Lower lobe of right lung (tissue), 2 donors: ENCODE measurements around the gene TMEM238. TPM values are rescaled to one million over a fixed set of nuclear protein-coding genes. Genes with fewer than 3 reads are reported as not detected.

Experiments
- ATAC-seq, 2 donors: fragments of 200-7000 bp; cut with Tn5 transposase; one replicate each; pipeline ENCODE4 v1.9.1; 2020 to 2022; ENCODE audit warnings: mild to moderate bottlenecking in 2 of 2, moderate library complexity in 2 of 2
- DNase-seq: peaks from one replicate; pipeline ENCODE4 v3.0.0-alpha.2; 2020
- H3K27ac ChIP-seq: fragments of 200-600 bp; one replicate; pipeline ENCODE4 v1.8.0; 2022
- H3K27me3 ChIP-seq: fragments of 200-600 bp; one replicate; pipeline ENCODE4 v1.8.0; 2022; ENCODE audit warnings: low read depth
- H3K36me3 ChIP-seq: fragments of 200-600 bp; one replicate; pipeline ENCODE4 v1.8.0; 2022; ENCODE audit warnings: mild to moderate bottlenecking
- H3K4me1 ChIP-seq: fragments of 200-600 bp; one replicate; pipeline ENCODE4 v1.8.0; 2022
- H3K4me3 ChIP-seq: fragments of 200-600 bp; one replicate; pipeline ENCODE4 v1.8.0; 2022; ENCODE audit warnings: mild to moderate bottlenecking
- H3K9me3 ChIP-seq: fragments of 200-600 bp; one replicate; pipeline ENCODE4 v1.8.0; 2022
- CTCF ChIP-seq: fragments of 200-600 bp; IDR thresholded peaks from one replicate; pipeline ENCODE4 v1.8.0; 2022; ENCODE audit warnings: antibody characterized with exemption, mild to moderate bottlenecking
- intact Hi-C: fragments of 100-400 bp; cut with DNase I; formaldehyde crosslinking; loops from one replicate; pipeline ENCODE4 v1.11.0; 2022
- total RNA-seq: library from RNA; stranded (reverse); fragmentation: NEBNext Ultra II Directional; extraction: Animal tissue kit (Norgen Biotek cat#: 25700); gene quantifications from one replicate; pipeline ENCODE4 v1.2.1, GENCODE V29; 2021
- donor health status: DM: no; HTN: yes; CAD: no; lungs with severe emphysema.

The TMEM238 gene
- total RNA-seq, 1 donor from 2014 or later = 16.4 TPM

DNA sequence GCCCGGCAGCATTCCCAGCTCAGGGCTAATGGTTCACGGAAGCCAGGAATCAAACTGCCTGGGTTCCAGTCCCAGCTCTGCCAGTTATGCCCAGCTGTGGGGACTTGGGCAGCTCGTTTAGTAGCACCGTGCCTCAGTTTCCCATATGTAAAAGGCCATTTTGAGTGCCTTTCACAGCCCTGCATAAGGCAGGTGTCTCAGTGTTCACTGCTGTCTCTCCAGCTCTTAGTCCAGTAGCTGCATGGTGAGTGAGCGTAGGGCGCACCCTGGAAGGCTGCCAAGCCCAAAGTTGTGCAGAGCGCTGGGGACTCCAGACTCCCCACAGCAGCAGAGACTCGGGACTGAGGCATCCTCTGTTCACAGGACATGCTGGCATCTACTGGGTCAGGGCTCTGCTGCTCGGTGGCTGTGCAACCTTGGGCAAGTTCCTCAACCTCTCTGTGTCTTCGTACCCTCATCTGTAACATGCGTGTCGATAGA lies 7.1 kb upstream of the TMEM238 start:
- H3K4me3 ChIP-seq = no peak overlapping the region
- H3K27me3 ChIP-seq = no peaks in the 10 kb centered on the region
- no peak for ATAC-seq
- intact Hi-C loops = no loop called here
- H3K36me3 ChIP-seq = peaks cover 58% of the 10 kb centered on the region
- no peak for TF ChIP-seq CTCF
- no peaks in the 10 kb centered on the region for H3K9me3 ChIP-seq
- peaks cover 35% of the 10 kb centered on the region for H3K4me1 ChIP-seq
- H3K27ac ChIP-seq = no peak overlapping the region
- DNase-seq = no peak

DNA sequence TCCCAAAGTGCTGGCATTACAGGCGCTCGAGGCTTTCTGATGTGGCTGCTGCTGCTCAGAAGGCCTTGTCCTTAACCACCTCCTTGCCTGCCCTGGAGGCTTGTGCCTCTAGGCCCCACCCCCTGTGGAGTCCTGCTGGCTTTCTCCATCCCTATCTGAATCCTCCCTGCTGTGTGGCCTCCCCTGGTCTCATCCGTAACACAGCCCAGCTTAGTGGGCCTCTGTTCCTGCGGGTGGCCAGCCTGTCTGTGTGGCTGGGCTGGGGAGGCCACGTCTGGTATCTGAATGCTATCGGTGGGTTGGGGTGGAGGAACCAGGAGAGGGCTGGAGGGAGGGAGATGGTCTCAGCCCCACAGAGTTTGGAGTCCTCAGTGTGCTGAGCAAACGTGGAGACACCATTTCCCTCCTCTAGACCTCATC lies 6.4 kb upstream of the TMEM238 start:
- ATAC-seq = no peak
- H3K36me3 ChIP-seq = peaks cover 58% of the 10 kb centered on the region

GRCh38 chr19:55389386-55390317 lies 5.6 kb upstream of the TMEM238 start:
- H3K9me3 ChIP-seq = no peaks in the 10 kb centered on the region
- H3K27ac ChIP-seq = no peak overlapping the region
- intact Hi-C loops = no loop called here
- no peaks in the 10 kb centered on the region for H3K27me3 ChIP-seq
- peaks cover 58% of the 10 kb centered on the region for H3K36me3 ChIP-seq
- DNase-seq (no peak), ATAC-seq (no peak)
- TF ChIP-seq CTCF = no peak
- H3K4me1 ChIP-seq = peaks cover 40% of the 10 kb centered on the region
- H3K4me3 ChIP-seq = no peak overlapping the region

More for the DNA sequence above, 6.4 kb upstream of the TMEM238 start:
- no peak for TF ChIP-seq CTCF
- Histone ChIP-seq H3K27me3 (no peaks in the 10 kb centered on the region), H3K9me3 (no peaks in the 10 kb centered on the region), H3K4me3 (no peak overlapping the region), H3K4me1 (peaks cover 35% of the 10 kb centered on the region), H3K27ac (no peak overlapping the region)
- no peak for DNase-seq
- intact Hi-C loops = no loop called here

GRCh38 chr19:55387736-55388497 lies 3.8 kb upstream of the TMEM238 start:
- no peak for TF ChIP-seq CTCF
- intact Hi-C loops = no loop called here
- no peak for ATAC-seq
- Histone ChIP-seq H3K9me3 (no peaks in the 10 kb centered on the region), H3K36me3 (peaks cover 58% of the 10 kb centered on the region), H3K27me3 (no peaks in the 10 kb centered on the region), H3K4me3 (peak overlapping the region; percentile 97), H3K27ac (no peak overlapping the region), H3K4me1 (peaks cover 50% of the 10 kb centered on the region)
- DNase-seq = no peak

GRCh38 chr19:55386493-55386971 lies 2.4 kb upstream of the TMEM238 start:
- Histone ChIP-seq H3K9me3 (no peaks in the 10 kb centered on the region), H3K27me3 (no peaks in the 10 kb centered on the region), H3K4me1 (peaks cover 52% of the 10 kb centered on the region), H3K27ac (peak overlapping the region; percentile 94), H3K36me3 (peaks cover 49% of the 10 kb centered on the region), H3K4me3 (peak overlapping the region; percentile 97)
- intact Hi-C loops = no loop called here
- no peak for TF ChIP-seq CTCF
- ATAC-seq (no peak), DNase-seq (no peak)
